ENCODE measurements around the gene MMP28.

The MMP28 gene

DNA sequence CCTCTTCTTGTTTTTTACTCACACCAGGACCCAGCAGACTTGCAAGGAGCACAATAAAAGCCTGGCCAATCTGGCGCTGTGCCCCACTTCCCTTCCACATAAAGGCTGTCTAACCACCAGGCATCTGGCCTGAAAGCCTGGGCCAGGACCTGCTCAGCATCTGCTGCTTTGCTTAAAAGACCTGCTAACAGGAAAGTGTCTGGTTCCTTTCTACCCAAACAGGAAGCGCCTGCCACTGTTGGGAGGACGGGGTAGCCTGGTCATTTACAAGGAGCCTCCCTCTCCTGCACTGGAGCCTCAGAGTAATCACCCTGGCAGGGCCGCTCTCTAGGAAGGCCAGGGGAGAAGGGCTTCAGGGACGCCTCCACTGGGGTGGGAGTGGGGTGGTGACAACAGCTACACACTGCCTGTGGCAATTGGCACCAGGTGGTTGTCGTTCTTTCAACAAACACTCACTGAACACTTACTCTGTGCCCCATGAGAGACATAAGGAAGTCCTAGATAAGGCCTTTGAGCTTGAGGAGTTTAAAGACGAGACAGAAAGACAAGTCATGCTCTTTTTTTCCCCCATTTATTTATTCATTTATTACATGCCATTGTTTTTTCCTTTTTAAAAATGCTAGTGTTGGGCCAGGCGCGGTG lies 6.3 kb upstream of the MMP28 start:
- H3K4me1 ChIP-seq (ENCODE audit: control insufficient read depth in 2 of 2, insufficient read depth in 1 of 2, low read depth in 1 of 2, low read length in 2 of 2) = peaks cover 0 to 1% of the 10 kb centered on the region in 2 donors
- H2BK5ac ChIP-seq (ENCODE audit: low read length) = no peak overlapping the region
- H2AFZ ChIP-seq (ENCODE audit: low read length) = peak overlapping the region; percentile 52
- no peak for DNase-seq (ENCODE audit: low spot score)
- no peak overlapping the region for H3K4me3 ChIP-seq (ENCODE audit: low read length in 2 of 2)
- H3K4ac ChIP-seq (ENCODE audit: low read length) = no peak overlapping the region
- H3K79me1 ChIP-seq (ENCODE audit: low read depth, low read length) = no peaks in the 10 kb centered on the region
- no peak overlapping the region for H2BK120ac ChIP-seq (ENCODE audit: low read depth, low read length)
- H3K23ac ChIP-seq (ENCODE audit: low read depth, low read length, poor library complexity) = peak overlapping the region; percentile 75
- no peak overlapping the region for H2BK12ac ChIP-seq (ENCODE audit: low read length)
- no peak overlapping the region for H2BK15ac ChIP-seq (ENCODE audit: low read length)
- peaks cover 0 to 43% (median 11%) of the 10 kb centered on the region in 3 experiments for H3K27me3 ChIP-seq (ENCODE audit: control insufficient read depth in 3 of 3, insufficient read depth in 3 of 3, low read depth in 1 of 3, low read length in 3 of 3)
- no peak overlapping the region for H3K4me2 ChIP-seq (ENCODE audit: insufficient read depth, low read length, poor library complexity, severe bottlenecking)
- no peak overlapping the region for H4K8ac ChIP-seq (ENCODE audit: low read depth, low read length)
- WGBS, 2 donors (ENCODE audit: extremely low coverage in 2 of 2, insufficient read length in 2 of 2, insufficient replicate concordance in 1 of 2) = no CpG with 5 or more reads among the region's 9 CpGs
- peak overlapping the region; percentile 44 for H3K18ac ChIP-seq (ENCODE audit: low read length)
- no peaks in the 10 kb centered on the region for H3K9me3 ChIP-seq (replicated peaks in 1 of 2; ENCODE audit: control insufficient read depth in 2 of 2, insufficient read depth in 1 of 2, low read depth in 1 of 2, low read length in 2 of 2)
- no peak overlapping the region for H3K9ac ChIP-seq (ENCODE audit: low read depth, low read length, poor library complexity)
- H3K27ac ChIP-seq (replicated peaks; ENCODE audit: low read length) = no peak overlapping the region
- H4K91ac ChIP-seq (ENCODE audit: low read depth, low read length, poor library complexity) = no peak overlapping the region
- no peak overlapping the region for H2AK5ac ChIP-seq (ENCODE audit: low read depth, low read length)
- no peaks in the 10 kb centered on the region for H3K36me3 ChIP-seq (replicated peaks in 1 of 2; ENCODE audit: control insufficient read depth in 2 of 2, insufficient read depth in 2 of 2, low read length in 2 of 2)
- no peak overlapping the region for H3K14ac ChIP-seq (ENCODE audit: low read length)

- Histone ChIP-seq H2AK5ac (ENCODE audit: low read depth, low read length) (no peak overlapping the region), H4K8ac (ENCODE audit: low read depth, low read length) (no peak overlapping the region), H3K9ac (ENCODE audit: low read depth, low read length, poor library complexity) (no peak overlapping the region), H3K27ac (replicated peaks; ENCODE audit: low read length) (no peak overlapping the region), H3K36me3 (replicated peaks in 1 of 2; ENCODE audit: control insufficient read depth in 2 of 2, insufficient read depth in 2 of 2, low read length in 2 of 2) (no peaks in the 10 kb centered on the region), H3K4me2 (ENCODE audit: insufficient read depth, low read length, poor library complexity, severe bottlenecking) (no peak overlapping the region), H2BK15ac (ENCODE audit: low read length) (no peak overlapping the region), H4K91ac (ENCODE audit: low read depth, low read length, poor library complexity) (no peak overlapping the region), H3K18ac (ENCODE audit: low read length) (no peak overlapping the region), H3K4ac (ENCODE audit: low read length) (no peak overlapping the region), H3K4me1 (ENCODE audit: control insufficient read depth in 2 of 2, insufficient read depth in 1 of 2, low read depth in 1 of 2, low read length in 2 of 2) (peaks cover 1 to 2% of the 10 kb centered on the region in 2 donors), H3K27me3 (ENCODE audit: control insufficient read depth in 3 of 3, insufficient read depth in 3 of 3, low read depth in 1 of 3, low read length in 3 of 3) (peaks cover 4 to 60% (median 28%) of the 10 kb centered on the region in 3 experiments), H2AFZ (ENCODE audit: low read length) (no peak overlapping the region), H2BK120ac (ENCODE audit: low read depth, low read length) (no peak overlapping the region), H3K9me3 (replicated peaks in 1 of 2; ENCODE audit: control insufficient read depth in 2 of 2, insufficient read depth in 1 of 2, low read depth in 1 of 2, low read length in 2 of 2) (no peaks in the 10 kb centered on the region), H3K4me3 (ENCODE audit: low read length in 2 of 2) (no peak overlapping the region), H2BK12ac (ENCODE audit: low read length) (no peak overlapping the region), H2BK5ac (ENCODE audit: low read length) (no peak overlapping the region), H3K14ac (ENCODE audit: low read length) (no peak overlapping the region), H3K79me1 (ENCODE audit: low read depth, low read length) (no peaks in the 10 kb centered on the region), H3K23ac (ENCODE audit: low read depth, low read length, poor library complexity) (no peak overlapping the region)
- DNase-seq (ENCODE audit: low spot score) = no peak
Measured at GRCh38 chr17:35799942-35800341, 4.5 kb upstream of the MMP28 start.

DNA sequence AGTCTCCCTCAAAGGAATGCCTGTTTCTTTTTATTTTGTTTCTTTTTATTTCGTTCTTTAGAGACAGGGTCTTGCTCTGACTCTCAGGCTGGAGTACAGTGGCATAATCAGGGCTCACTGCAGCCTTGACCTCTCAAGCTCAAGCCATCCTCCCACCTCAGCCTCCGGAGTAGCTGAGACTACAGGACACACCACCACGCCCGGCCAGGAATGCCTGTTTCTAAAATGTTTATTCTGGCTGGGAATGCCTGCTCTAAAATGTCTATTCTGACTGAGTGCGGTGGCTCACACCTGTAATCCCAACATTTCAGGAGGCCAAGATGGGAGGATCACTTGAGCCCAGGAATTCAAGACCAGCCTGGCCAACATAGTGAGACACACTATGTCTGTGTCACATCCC lies 2.5 kb upstream of the MMP28 start:
- H2BK5ac ChIP-seq (ENCODE audit: low read length) = no peak overlapping the region
- no peak overlapping the region for H3K4me3 ChIP-seq (ENCODE audit: low read length in 2 of 2)
- WGBS, 2 donors (ENCODE audit: extremely low coverage in 2 of 2, insufficient read length in 2 of 2, insufficient replicate concordance in 1 of 2) = no CpG with 5 or more reads among the region's 5 CpGs
- H3K14ac ChIP-seq (ENCODE audit: low read length) = no peak overlapping the region
- no peak overlapping the region for H3K4me2 ChIP-seq (ENCODE audit: insufficient read depth, low read length, poor library complexity, severe bottlenecking)
- H2BK12ac ChIP-seq (ENCODE audit: low read length) = no peak overlapping the region
- H2AK5ac ChIP-seq (ENCODE audit: low read depth, low read length) = no peak overlapping the region
- H3K4ac ChIP-seq (ENCODE audit: low read length) = no peak overlapping the region
- no peak overlapping the region for H3K27ac ChIP-seq (replicated peaks; ENCODE audit: low read length)
- no peak overlapping the region for H4K91ac ChIP-seq (ENCODE audit: low read depth, low read length, poor library complexity)
- H2AFZ ChIP-seq (ENCODE audit: low read length) = no peak overlapping the region
- no peak overlapping the region for H3K18ac ChIP-seq (ENCODE audit: low read length)
- H3K27me3 ChIP-seq (ENCODE audit: control insufficient read depth in 3 of 3, insufficient read depth in 3 of 3, low read depth in 1 of 3, low read length in 3 of 3) = peaks cover 7 to 81% (median 47%) of the 10 kb centered on the region in 3 experiments
- no peak overlapping the region for H4K8ac ChIP-seq (ENCODE audit: low read depth, low read length)
- no peaks in the 10 kb centered on the region for H3K9me3 ChIP-seq (replicated peaks in 1 of 2; ENCODE audit: control insufficient read depth in 2 of 2, insufficient read depth in 1 of 2, low read depth in 1 of 2, low read length in 2 of 2)
- H2BK15ac ChIP-seq (ENCODE audit: low read length) = no peak overlapping the region
- H3K36me3 ChIP-seq (replicated peaks in 1 of 2; ENCODE audit: control insufficient read depth in 2 of 2, insufficient read depth in 2 of 2, low read length in 2 of 2) = no peaks in the 10 kb centered on the region
- no peak overlapping the region for H3K9ac ChIP-seq (ENCODE audit: low read depth, low read length, poor library complexity)
- no peaks in the 10 kb centered on the region for H3K79me1 ChIP-seq (ENCODE audit: low read depth, low read length)
- no peak for DNase-seq (ENCODE audit: low spot score)
- peaks cover 2% of the 10 kb centered on the region in 2 donors for H3K4me1 ChIP-seq (ENCODE audit: control insufficient read depth in 2 of 2, insufficient read depth in 1 of 2, low read depth in 1 of 2, low read length in 2 of 2)
- no peak overlapping the region for H2BK120ac ChIP-seq (ENCODE audit: low read depth, low read length)
- H3K23ac ChIP-seq (ENCODE audit: low read depth, low read length, poor library complexity) = no peak overlapping the region

DNA sequence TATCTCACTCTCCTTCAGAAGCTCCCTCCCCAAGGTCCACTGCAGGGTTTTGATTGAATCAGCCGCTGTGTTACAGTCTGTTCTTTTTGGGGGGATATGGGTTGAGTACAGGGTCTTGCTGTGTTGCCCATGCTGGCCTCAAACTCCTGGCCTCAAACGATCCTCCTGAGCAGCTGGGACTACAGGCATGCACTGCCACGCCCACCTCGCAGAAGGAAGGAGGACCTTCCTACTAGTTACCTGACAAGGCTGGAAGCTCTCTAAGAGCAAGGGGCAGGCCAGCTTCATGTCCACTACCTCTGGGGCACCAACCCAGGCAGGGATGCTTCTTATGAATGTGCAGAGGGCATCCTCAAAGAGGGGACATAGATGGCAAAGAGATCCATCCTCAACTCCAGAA lies 1.9 kb upstream of the MMP28 start:
- peaks cover 2% of the 10 kb centered on the region in 2 donors for H3K4me1 ChIP-seq (ENCODE audit: control insufficient read depth in 2 of 2, insufficient read depth in 1 of 2, low read depth in 1 of 2, low read length in 2 of 2)
- no peak overlapping the region for H3K18ac ChIP-seq (ENCODE audit: low read length)
- H3K4me2 ChIP-seq (ENCODE audit: insufficient read depth, low read length, poor library complexity, severe bottlenecking) = no peak overlapping the region
- H2AK5ac ChIP-seq (ENCODE audit: low read depth, low read length) = no peak overlapping the region
- no peak overlapping the region for H2BK12ac ChIP-seq (ENCODE audit: low read length)
- H3K23ac ChIP-seq (ENCODE audit: low read depth, low read length, poor library complexity) = no peak overlapping the region
- H3K9ac ChIP-seq (ENCODE audit: low read depth, low read length, poor library complexity) = no peak overlapping the region
- H3K14ac ChIP-seq (ENCODE audit: low read length) = no peak overlapping the region
- no peak overlapping the region for H2BK5ac ChIP-seq (ENCODE audit: low read length)
- WGBS, 2 donors (ENCODE audit: extremely low coverage in 2 of 2, insufficient read length in 2 of 2, insufficient replicate concordance in 1 of 2) = no CpG with 5 or more reads among the region's 4 CpGs
- H4K8ac ChIP-seq (ENCODE audit: low read depth, low read length) = no peak overlapping the region
- no peaks in the 10 kb centered on the region for H3K9me3 ChIP-seq (replicated peaks in 1 of 2; ENCODE audit: control insufficient read depth in 2 of 2, insufficient read depth in 1 of 2, low read depth in 1 of 2, low read length in 2 of 2)
- no peaks in the 10 kb centered on the region for H3K36me3 ChIP-seq (replicated peaks in 1 of 2; ENCODE audit: control insufficient read depth in 2 of 2, insufficient read depth in 2 of 2, low read length in 2 of 2)
- H3K4ac ChIP-seq (ENCODE audit: low read length) = no peak overlapping the region
- H3K27me3 ChIP-seq (ENCODE audit: control insufficient read depth in 3 of 3, insufficient read depth in 3 of 3, low read depth in 1 of 3, low read length in 3 of 3) = peaks cover 7 to 86% (median 47%) of the 10 kb centered on the region in 3 experiments
- no peak overlapping the region for H3K27ac ChIP-seq (replicated peaks; ENCODE audit: low read length)
- H2AFZ ChIP-seq (ENCODE audit: low read length) = no peak overlapping the region
- H4K91ac ChIP-seq (ENCODE audit: low read depth, low read length, poor library complexity) = no peak overlapping the region
- H3K4me3 ChIP-seq (ENCODE audit: low read length in 2 of 2) = no peak overlapping the region
- no peaks in the 10 kb centered on the region for H3K79me1 ChIP-seq (ENCODE audit: low read depth, low read length)
- no peak overlapping the region for H2BK120ac ChIP-seq (ENCODE audit: low read depth, low read length)
- H2BK15ac ChIP-seq (ENCODE audit: low read length) = no peak overlapping the region
- DNase-seq (ENCODE audit: low spot score) = no peak

All from neuronal stem cell (in vitro differentiated cells).